ENCODE results near the gene MGMT. TPM values are rescaled to one million over a fixed set of nuclear protein-coding genes. Genes with fewer than 3 reads are reported as not detected.

Gene MGMT
- total RNA-seq, 1 experiment from 2014 or later = 11.5 TPM

GRCh38 chr10:129602938-129603535 is 136.0 kb downstream of the MGMT start:
- H3K4me1 ChIP-seq (ENCODE audit: control insufficient read depth in 1 of 2, insufficient read depth in 2 of 2, low read length in 2 of 2) = no peaks in the 10 kb centered on the region
- H3K9ac ChIP-seq (ENCODE audit: low read length) = no peak overlapping the region
- ChIA-PET RAD21 (ENCODE audit: low non-redundant PET in 1 of 2, low total read pairs in 2 of 2, uncharacterized antibody in 2 of 2, unreplicated experiment in 2 of 2) (no interaction called here), POLR2A (no interaction called here), CTCF (no interaction called here)
- ATAC-seq = no peak
- no peaks in the 10 kb centered on the region for H4K20me1 ChIP-seq (ENCODE audit: insufficient read depth)
- no peak overlapping the region for H3K4me3 ChIP-seq (replicated peaks in 1 of 2; ENCODE audit: low read depth in 1 of 2, low read length in 2 of 2)
- no peak for DNase-seq (ENCODE audit: low read depth, low spot score)
- H3K79me2 ChIP-seq (ENCODE audit: insufficient read depth, low read length) = no peaks in the 10 kb centered on the region
- H3K36me3 ChIP-seq (ENCODE audit: control insufficient read depth in 1 of 2, insufficient read depth in 2 of 2, low read length in 2 of 2) = no peaks in the 10 kb centered on the region
- H3K27ac ChIP-seq (ENCODE audit: low read depth, low read length) = no peak overlapping the region
- no peaks in the 10 kb centered on the region for H3K9me3 ChIP-seq (ENCODE audit: control insufficient read depth in 1 of 2, insufficient read depth in 1 of 2, low read depth in 1 of 2, low read length in 2 of 2)
- no peaks in the 10 kb centered on the region for H3K27me3 ChIP-seq (ENCODE audit: insufficient read depth, low read length)
- intact Hi-C loops (cut with micrococcal nuclease) = no loop called here
- no peaks in the 10 kb centered on the region for H3K9me2 ChIP-seq (ENCODE audit: insufficient read depth)
- no TSS peak for BruUV-seq (replicated peaks)
- no peak overlapping the region for H3K4me2 ChIP-seq (ENCODE audit: low read length)
- no peak overlapping the region for H2AFZ ChIP-seq (ENCODE audit: low read depth, low read length, poor library complexity, severe bottlenecking)
- no peak for TF ChIP-seq ZNF274 (IDR thresholded peaks at IDR 0.05; ENCODE audit: low read depth, low read length)
- no peak for TF ChIP-seq RAD21 (IDR thresholded peaks at IDR 0.05; ENCODE audit: low read depth)
- no peak for TF ChIP-seq SRF (IDR thresholded peaks at IDR 0.05; ENCODE audit: low read depth)
- TF ChIP-seq CTCF (IDR thresholded peaks at IDR 0.05 in 2 of 3, conservative IDR thresholded peaks at IDR 0.05 in 1 of 3; ENCODE audit: borderline replicate concordance in 1 of 3, insufficient read depth in 1 of 3, low read depth in 2 of 3, low read length in 2 of 3) = no peak
- TF ChIP-seq CBX3 (IDR thresholded peaks at IDR 0.05; ENCODE audit: low read depth) = no peak
- no peak for TF ChIP-seq JUND (IDR thresholded peaks at IDR 0.05)
- TF ChIP-seq ATF3 (IDR thresholded peaks at IDR 0.05) = no peak
